ENCODE results near the gene CCDC142.
A peak's percentile ranks its signal among the peaks of the same experiment; 100 is the strongest.

GRCh38 chr2:74507145-74507925, 24.5 kb upstream of the CCDC142 start, which contains the start of gene PCGF1:
- TF ChIP-seq CTCF (IDR thresholded peaks at IDR 0.05) = peak; percentile 64
- no peak for TF ChIP-seq EZH2 (IDR thresholded peaks at IDR 0.05; ENCODE audit: borderline replicate concordance, insufficient read depth, low read depth, low read length, poor library complexity, severe bottlenecking)
